Gastroesophageal sphincter (tissue), 4 donors: Measurements from ENCODE around the gene DHX38. TPM values are rescaled to one million over a fixed set of nuclear protein-coding genes. Genes with fewer than 3 reads are reported as not detected.

Source experiments
- ATAC-seq: fragments of 150-250 bp; one replicate; pipeline ENCODE4 v1.9.1; 2016; ENCODE audit warnings: mild to moderate bottlenecking, moderate library complexity
- H3K27ac ChIP-seq, 4 donors: fragments of 200-600 bp; sonication (generic) in 3 of 4; 1 replicate in 3 of 4; 2 replicates in 1 of 4; pipeline ENCODE4 v1.5.1; 2016 to 2019
- H3K27me3 ChIP-seq: fragments of 200-600 bp; sonication (generic); one replicate; pipeline ENCODE4 v1.5.1; 2019
- H3K36me3 ChIP-seq, 2 donors: fragments of 200-600 bp; sonication (generic); one replicate each; pipeline ENCODE4 v1.5.1; 2019; ENCODE audit warnings: control low read depth in 1 of 2
- H3K4me1 ChIP-seq, 3 donors: fragments of 200-600 bp; sonication (generic); 1 replicate in 2 of 3; 2 replicates in 1 of 3; pipeline ENCODE4 v1.5.1; 2016 to 2019; ENCODE audit warnings: control low read depth in 2 of 3
- H3K4me3 ChIP-seq, 2 donors: fragments of 200-600 bp; sonication (generic); one replicate each; pipeline ENCODE4 v1.5.1; 2019; ENCODE audit warnings: mild to moderate bottlenecking in 1 of 2, moderate library complexity in 1 of 2
- H3K9me3 ChIP-seq, 3 donors: fragments of 200-600 bp; sonication (generic); one replicate each; pipeline ENCODE4 v1.5.1; 2017 to 2019; ENCODE audit warnings: control low read depth in 2 of 3
- CTCF ChIP-seq, 4 experiments: fragments of 200-600 bp in 2 of 4; fragments of 450-650 bp in 2 of 4; sonication (generic) in 1 of 4; IDR thresholded peaks; one replicate each; pipeline ENCODE4 v1.5.1; 2017 to 2019; ENCODE audit warnings: antibody characterized with exemption in 4 of 4, mild to moderate bottlenecking in 2 of 4, moderate library complexity in 2 of 4
- EP300 ChIP-seq: sonication (generic); formaldehyde crosslinking; IDR thresholded peaks from one replicate; pipeline ENCODE4 v1.6.1; 2017; ENCODE audit warnings: antibody characterized with exemption, mild to moderate bottlenecking
- POLR2A ChIP-seq, 2 donors: fragments of 450-650 bp; IDR thresholded peaks; one replicate each; pipeline ENCODE4 v1.6.1; 2017; ENCODE audit warnings: antibody characterized with exemption in 2 of 2, mild to moderate bottlenecking in 2 of 2, moderate library complexity in 1 of 2
- POLR2AphosphoS5 ChIP-seq: sonication (generic); formaldehyde crosslinking; IDR thresholded peaks from one replicate; pipeline ENCODE4 v1.6.1; 2017; ENCODE audit warnings: antibody characterized with exemption
- WGBS, 2 donors: methylation state at CpG; one replicate each; pipeline ENCODE4 v1.1.5; 2018; ENCODE audit warnings: low coverage in 1 of 2; 5-methylcytosine and 5-hydroxymethylcytosine counted together
- total RNA-seq, 4 donors: library from RNA; depleted of rRNA; stranded (reverse); fragments of >200 nt; gene quantifications; one replicate each; pipeline ENCODE4 v1.1.0, GENCODE V29; 2016

Gene DHX38
- total RNA-seq, 4 donors from 2014 or later: 32.8 to 73.8 (median 54.4) TPM

GRCh38 chr16:72113616-72113945, 19.9 kb downstream of the DHX38 start:
- H3K4me1 ChIP-seq: no peaks in the 10 kb centered on the region
- no peaks in the 10 kb centered on the region for H3K27me3 ChIP-seq
- peaks cover 0 to 53% of the 10 kb centered on the region in 2 donors for H3K36me3 ChIP-seq
- TF ChIP-seq POLR2AphosphoS5 (no peak), EP300 (no peak), POLR2A (IDR thresholded peaks at IDR 0.05) (no peak), CTCF (IDR thresholded peaks at IDR 0.05) (no peak)
- H3K4me3 ChIP-seq: no peak overlapping the region
- no peak for ATAC-seq
- no peak overlapping the region for H3K27ac ChIP-seq
- H3K9me3 ChIP-seq: no peaks in the 10 kb centered on the region

- TF ChIP-seq EP300: no peak
- TF ChIP-seq POLR2AphosphoS5: no peak
- TF ChIP-seq POLR2A (IDR thresholded peaks at IDR 0.05): no peak
- no peak for TF ChIP-seq CTCF (IDR thresholded peaks at IDR 0.05)
- Histone ChIP-seq H3K9me3 (no peaks in the 10 kb centered on the region), H3K4me3 (no peak overlapping the region), H3K27ac (no peak overlapping the region), H3K4me1 (peaks cover 0 to 6% (median 0%) of the 10 kb centered on the region in 3 donors), H3K36me3 (no peaks in the 10 kb centered on the region), H3K27me3 (no peaks in the 10 kb centered on the region)
- 80% methylated on average over 3 of the region's 5 CpGs; no CpG with 5 or more reads in 1 of the 2 donors for WGBS, 2 donors
- ATAC-seq: no peak
Measured at GRCh38 chr16:72120026-72120425, 26.4 kb downstream of the DHX38 start.

GRCh38 chr16:72122308-72122707, 28.7 kb downstream of the DHX38 start:
- H3K9me3 ChIP-seq: no peaks in the 10 kb centered on the region
- no peaks in the 10 kb centered on the region for H3K36me3 ChIP-seq
- peaks cover 0 to 9% (median 0%) of the 10 kb centered on the region in 3 donors for H3K4me1 ChIP-seq
- WGBS, 2 donors: 80 to 100% methylated on average over 1 of the region's 2 CpGs
- no peak for ATAC-seq
- H3K27me3 ChIP-seq: no peaks in the 10 kb centered on the region
- H3K27ac ChIP-seq: no peak overlapping the region
- no peak for TF ChIP-seq POLR2AphosphoS5
- no peak for TF ChIP-seq POLR2A (IDR thresholded peaks at IDR 0.05)
- no peak for TF ChIP-seq EP300
- TF ChIP-seq CTCF (IDR thresholded peaks at IDR 0.05): no peak
- H3K4me3 ChIP-seq: no peak overlapping the region

- WGBS, 2 donors: 100% methylated on average over 1 of the region's 11 CpGs; no CpG with 5 or more reads in 1 of the 2 donors
Measured at GRCh38 chr16:72122916-72123315, 29.3 kb downstream of the DHX38 start.

More at GRCh38 chr16:72122916-72123315, 29.3 kb downstream of the DHX38 start:
- H3K9me3 ChIP-seq: no peaks in the 10 kb centered on the region
- H3K4me3 ChIP-seq: no peak overlapping the region
- ATAC-seq: no peak
- H3K27ac ChIP-seq: no peak overlapping the region
- H3K4me1 ChIP-seq: peaks cover 0 to 9% (median 0%) of the 10 kb centered on the region in 3 donors
- TF ChIP-seq POLR2A (IDR thresholded peaks at IDR 0.05) (no peak), EP300 (no peak), POLR2AphosphoS5 (no peak), CTCF (IDR thresholded peaks at IDR 0.05) (no peak)
- no peaks in the 10 kb centered on the region for H3K27me3 ChIP-seq
- no peaks in the 10 kb centered on the region for H3K36me3 ChIP-seq
